Smooth muscle cell (in vitro differentiated cells): ENCODE results near the gene TRA2B. TPM values are rescaled to one million over a fixed set of nuclear protein-coding genes. Genes with fewer than 3 reads are reported as not detected.
A peak's percentile ranks its signal among the peaks of the same experiment; 100 is the strongest.

ENCODE experiments used
- DNase-seq: peaks from one replicate; lab custom pipeline; 2025; ENCODE audit not compliant: unreplicated experiment; lab: John Stamatoyannopoulos, UW
- H2AFZ ChIP-seq: fragments of 200-600 bp; sonication (generic); 2 replicates; pipeline ENCODE4 v1.6.0; 2016; ENCODE audit warnings: antibody characterized with exemption, low read depth, mild to moderate bottlenecking
- H3F3A ChIP-seq: fragments of 200-600 bp; sonication (generic); 2 replicates; pipeline ENCODE4 v1.6.0; 2017; ENCODE audit warnings: antibody characterized with exemption, low read depth
- H3K27ac ChIP-seq: fragments of 200-600 bp; sonication (generic); 2 replicates; pipeline ENCODE4 v1.5.1; 2016; ENCODE audit warnings: low read depth, mild to moderate bottlenecking
- H3K27me3 ChIP-seq: fragments of 200-600 bp; sonication (generic); 2 replicates; pipeline ENCODE4 v1.6.1; 2016; ENCODE audit warnings: low read depth, mild to moderate bottlenecking
- H3K36me3 ChIP-seq: fragments of 200-600 bp; sonication (generic); 2 replicates; pipeline ENCODE4 v1.5.1; 2016; ENCODE audit warnings: low read depth
- H3K4me1 ChIP-seq: fragments of 200-600 bp; sonication (generic); 2 replicates; pipeline ENCODE4 v1.5.1; 2016; ENCODE audit warnings: low read depth
- H3K4me2 ChIP-seq: fragments of 200-600 bp; sonication (generic); 2 replicates; pipeline ENCODE4 v1.6.0; 2016; ENCODE audit warnings: mild to moderate bottlenecking
- H3K4me3 ChIP-seq: fragments of 200-600 bp; sonication (generic); 2 replicates; pipeline ENCODE4 v1.5.1; 2016; ENCODE audit warnings: mild to moderate bottlenecking
- H3K79me2 ChIP-seq: fragments of 200-600 bp; sonication (generic); 2 replicates; pipeline ENCODE4 v1.6.0; 2016; ENCODE audit warnings: low read depth, mild to moderate bottlenecking
- H3K9ac ChIP-seq: fragments of 200-600 bp; sonication (generic); 2 replicates; pipeline ENCODE4 v1.6.0; 2016; ENCODE audit warnings: low read depth
- H3K9me3 ChIP-seq: fragments of 200-600 bp; sonication (generic); replicated peaks from 2 replicates; pipeline ENCODE4 v1.5.1; 2016; ENCODE audit warnings: low read depth
- H4K20me1 ChIP-seq: fragments of 200-600 bp; sonication (generic); 2 replicates; pipeline ENCODE4 v1.6.0; 2016; ENCODE audit warnings: low read depth
- WGBS: methylation state at CpG from one replicate; pipeline ENCODE4 v1.1.7; 2016; ENCODE audit warnings: low lambda C conversion rate; 5-methylcytosine and 5-hydroxymethylcytosine counted together
- polyA plus RNA-seq: library from polyadenylated mRNA; unstranded; fragments of >200 nt; fragmentation: Nextera tagmentation; extraction: Ambion mirVana; gene quantifications from 2 replicates; pipeline ENCODE4 v1.2.1, GENCODE V29; 2016
- total RNA-seq: library from RNA; depleted of rRNA; stranded (reverse); fragments of >200 nt; gene quantifications from 2 replicates; pipeline ENCODE4 v1.2.3, GENCODE V29; 2014
- TF ChIP-seq, protein P1 (sequence below): fragments of 200-600 bp; sonication (generic); IDR thresholded peaks from 2 replicates; pipeline ENCODE4 v1.5.1; 2017; ENCODE audit warnings: borderline replicate concordance, mild to moderate bottlenecking, antibody characterized with exemption; ENCODE audit not compliant: insufficient read depth, poor library complexity, severe bottlenecking

The TRA2B gene
- total and polyA plus RNA-seq, 2 experiments from 2014 or later = 119 to 265 TPM

DNA sequence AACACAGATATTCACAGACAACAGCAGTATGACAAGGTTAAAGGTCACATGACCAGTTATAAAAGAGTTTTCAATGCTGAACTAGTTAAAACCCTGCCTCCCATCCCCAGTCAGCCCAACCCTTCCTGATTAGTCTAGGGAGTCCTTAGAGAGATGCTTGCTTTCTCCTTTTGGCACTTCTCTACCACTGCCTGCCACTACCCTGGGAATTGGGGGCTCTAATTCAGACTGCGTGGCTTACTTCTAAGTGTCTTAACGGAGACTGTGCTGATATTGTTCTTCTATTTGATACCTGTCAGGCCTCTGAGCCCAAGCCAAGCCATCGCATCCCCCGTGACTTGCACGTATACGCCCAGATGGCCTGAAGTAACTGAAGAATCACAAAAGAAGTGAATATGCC is 11.7 kb upstream of the TRA2B start:
- Histone ChIP-seq H4K20me1 (no peaks in the 10 kb centered on the region), H3K79me2 (no peaks in the 10 kb centered on the region), H3K9me3 (no peaks in the 10 kb centered on the region), H3K9ac (no peak overlapping the region), H3K27me3 (no peaks in the 10 kb centered on the region), H3K4me1 (no peaks in the 10 kb centered on the region), H3F3A (no peaks in the 10 kb centered on the region), H3K27ac (no peak overlapping the region), H2AFZ (no peak overlapping the region), H3K4me2 (no peak overlapping the region), H3K4me3 (no peak overlapping the region), H3K36me3 (no peaks in the 10 kb centered on the region)
- DNase-seq = no peak
- TF ChIP-seq, protein P1, sequence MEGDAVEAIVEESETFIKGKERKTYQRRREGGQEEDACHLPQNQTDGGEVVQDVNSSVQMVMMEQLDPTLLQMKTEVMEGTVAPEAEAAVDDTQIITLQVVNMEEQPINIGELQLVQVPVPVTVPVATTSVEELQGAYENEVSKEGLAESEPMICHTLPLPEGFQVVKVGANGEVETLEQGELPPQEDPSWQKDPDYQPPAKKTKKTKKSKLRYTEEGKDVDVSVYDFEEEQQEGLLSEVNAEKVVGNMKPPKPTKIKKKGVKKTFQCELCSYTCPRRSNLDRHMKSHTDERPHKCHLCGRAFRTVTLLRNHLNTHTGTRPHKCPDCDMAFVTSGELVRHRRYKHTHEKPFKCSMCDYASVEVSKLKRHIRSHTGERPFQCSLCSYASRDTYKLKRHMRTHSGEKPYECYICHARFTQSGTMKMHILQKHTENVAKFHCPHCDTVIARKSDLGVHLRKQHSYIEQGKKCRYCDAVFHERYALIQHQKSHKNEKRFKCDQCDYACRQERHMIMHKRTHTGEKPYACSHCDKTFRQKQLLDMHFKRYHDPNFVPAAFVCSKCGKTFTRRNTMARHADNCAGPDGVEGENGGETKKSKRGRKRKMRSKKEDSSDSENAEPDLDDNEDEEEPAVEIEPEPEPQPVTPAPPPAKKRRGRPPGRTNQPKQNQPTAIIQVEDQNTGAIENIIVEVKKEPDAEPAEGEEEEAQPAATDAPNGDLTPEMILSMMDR = no peak
- WGBS = 85% methylated on average over 5 of the region's 6 CpGs

DNA sequence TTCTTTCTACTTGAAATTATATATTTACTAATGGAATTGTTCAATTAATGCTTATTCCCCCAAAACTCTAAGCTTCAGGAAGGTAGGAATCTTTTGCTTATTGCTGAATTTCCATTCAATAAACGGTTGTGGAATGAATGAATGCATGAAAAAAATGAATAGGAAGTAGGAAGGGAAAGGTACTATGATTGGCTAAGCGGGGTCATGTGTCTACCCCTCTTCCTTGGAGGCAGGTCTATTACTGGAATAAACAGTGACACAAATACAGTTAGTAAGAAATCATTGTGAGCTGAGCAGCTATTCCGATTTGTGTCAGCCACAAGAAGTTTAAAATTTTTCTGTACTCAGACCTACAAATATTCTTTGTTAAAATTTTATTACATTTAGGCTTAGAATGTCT is 10.5 kb upstream of the TRA2B start:
- H3K4me3 ChIP-seq = no peak overlapping the region
- H3K9me3 ChIP-seq = no peaks in the 10 kb centered on the region
- H3K4me1 ChIP-seq = no peaks in the 10 kb centered on the region
- no peaks in the 10 kb centered on the region for H3F3A ChIP-seq
- H3K27me3 ChIP-seq = no peaks in the 10 kb centered on the region
- no peaks in the 10 kb centered on the region for H3K36me3 ChIP-seq
- DNase-seq = no peak
- H2AFZ ChIP-seq = no peak overlapping the region
- H3K79me2 ChIP-seq = no peaks in the 10 kb centered on the region
- H3K4me2 ChIP-seq = no peak overlapping the region
- 85% methylated on average over 3 of the region's 3 CpGs for WGBS
- H3K9ac ChIP-seq = no peak overlapping the region
- no peaks in the 10 kb centered on the region for H4K20me1 ChIP-seq
- H3K27ac ChIP-seq = no peak overlapping the region
- TF ChIP-seq, protein P1 = no peak

DNA sequence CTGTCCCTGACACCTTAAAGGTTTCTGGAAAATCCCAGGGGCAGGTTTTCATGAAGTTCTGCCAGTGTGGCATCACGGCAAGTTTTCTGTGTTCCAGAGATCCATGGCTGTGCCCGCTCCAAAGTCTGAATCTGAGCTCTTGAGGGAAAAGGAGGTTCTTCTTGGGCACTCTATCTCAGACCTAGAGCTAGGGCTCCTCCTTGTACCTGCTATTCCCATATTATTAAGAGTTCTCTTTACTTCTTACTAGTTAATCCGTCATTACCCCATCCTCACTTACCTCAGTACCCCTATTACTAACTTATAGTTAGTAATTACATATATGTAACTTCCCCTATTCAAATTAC is 5.9 kb upstream of the TRA2B start:
- no peak overlapping the region for H3K27ac ChIP-seq
- DNase-seq = no peak
- no peak overlapping the region for H2AFZ ChIP-seq
- no peaks in the 10 kb centered on the region for H3F3A ChIP-seq
- 34% methylated on average over 3 of the region's 3 CpGs for WGBS
- H3K4me3 ChIP-seq = no peak overlapping the region
- H3K4me1 ChIP-seq = no peaks in the 10 kb centered on the region
- TF ChIP-seq, protein P1 = no peak
- no peak overlapping the region for H3K9ac ChIP-seq
- H3K36me3 ChIP-seq = no peaks in the 10 kb centered on the region
- H4K20me1 ChIP-seq = no peaks in the 10 kb centered on the region
- H3K4me2 ChIP-seq = no peak overlapping the region
- H3K9me3 ChIP-seq = no peaks in the 10 kb centered on the region
- no peaks in the 10 kb centered on the region for H3K27me3 ChIP-seq
- no peaks in the 10 kb centered on the region for H3K79me2 ChIP-seq

DNA sequence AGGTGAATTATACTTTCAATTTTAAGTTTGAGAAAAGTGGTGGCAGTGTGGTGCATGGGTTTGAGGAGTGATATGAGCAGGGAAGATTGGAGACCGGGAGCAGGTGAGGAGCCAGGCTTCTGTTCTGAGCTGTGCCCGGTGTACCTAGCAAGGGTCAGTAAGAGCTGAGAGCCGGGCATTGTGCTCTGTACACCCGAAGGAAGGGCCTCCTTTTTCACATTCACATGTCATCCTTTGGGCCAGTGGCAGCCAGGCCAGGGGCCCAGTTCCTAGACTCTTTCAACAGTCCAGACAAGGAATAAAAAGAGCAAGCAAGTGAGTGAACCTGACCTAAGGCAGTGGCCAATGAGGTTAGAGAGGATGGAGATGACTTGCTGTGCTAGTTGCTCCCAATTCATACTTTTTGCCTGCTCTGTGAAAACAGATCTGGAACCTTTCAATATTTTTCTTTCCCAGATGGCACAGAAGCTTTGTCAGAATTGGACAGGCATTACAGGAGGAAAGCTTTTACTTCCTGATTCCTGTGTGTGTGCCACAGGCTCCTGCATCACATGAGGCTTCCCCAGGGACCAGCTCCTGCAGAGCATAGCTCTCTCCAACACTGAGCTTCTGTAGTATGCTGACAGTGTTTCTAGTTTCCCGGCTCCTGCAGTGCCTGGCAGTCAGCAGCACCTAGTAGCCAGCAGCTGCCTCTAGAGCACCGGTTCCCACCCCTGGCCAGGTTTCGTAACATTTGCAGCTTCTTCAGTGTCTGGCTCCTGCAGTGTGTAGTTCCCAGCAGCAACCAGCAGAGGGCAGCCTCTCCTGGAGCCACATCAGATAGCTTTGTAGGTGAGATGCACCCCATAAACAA is 5.3 kb upstream of the TRA2B start:
- H3K9ac ChIP-seq = no peak overlapping the region
- peak overlapping the region; percentile 65 for H3K4me2 ChIP-seq
- H3K27me3 ChIP-seq = no peaks in the 10 kb centered on the region

More for the DNA sequence above, 5.3 kb upstream of the TRA2B start:
- Histone ChIP-seq H3F3A (no peaks in the 10 kb centered on the region), H3K79me2 (no peaks in the 10 kb centered on the region), H3K4me1 (no peaks in the 10 kb centered on the region), H4K20me1 (no peaks in the 10 kb centered on the region), H3K27ac (no peak overlapping the region), H3K9me3 (no peaks in the 10 kb centered on the region), H3K36me3 (no peaks in the 10 kb centered on the region), H2AFZ (no peak overlapping the region), H3K4me3 (no peak overlapping the region)
- WGBS = 61% methylated on average over 7 of the region's 7 CpGs
- TF ChIP-seq, protein P1 = peak; percentile 99
- peak; percentile 56 for DNase-seq
